ENCODE measurements around the gene C6orf136.
"Not testable (repeated sequence)": the region's sequence is repeated elsewhere in the genome, so short reads cannot be mapped to it uniquely, and the experiment has no call there.

C6orf136 gene

DNA sequence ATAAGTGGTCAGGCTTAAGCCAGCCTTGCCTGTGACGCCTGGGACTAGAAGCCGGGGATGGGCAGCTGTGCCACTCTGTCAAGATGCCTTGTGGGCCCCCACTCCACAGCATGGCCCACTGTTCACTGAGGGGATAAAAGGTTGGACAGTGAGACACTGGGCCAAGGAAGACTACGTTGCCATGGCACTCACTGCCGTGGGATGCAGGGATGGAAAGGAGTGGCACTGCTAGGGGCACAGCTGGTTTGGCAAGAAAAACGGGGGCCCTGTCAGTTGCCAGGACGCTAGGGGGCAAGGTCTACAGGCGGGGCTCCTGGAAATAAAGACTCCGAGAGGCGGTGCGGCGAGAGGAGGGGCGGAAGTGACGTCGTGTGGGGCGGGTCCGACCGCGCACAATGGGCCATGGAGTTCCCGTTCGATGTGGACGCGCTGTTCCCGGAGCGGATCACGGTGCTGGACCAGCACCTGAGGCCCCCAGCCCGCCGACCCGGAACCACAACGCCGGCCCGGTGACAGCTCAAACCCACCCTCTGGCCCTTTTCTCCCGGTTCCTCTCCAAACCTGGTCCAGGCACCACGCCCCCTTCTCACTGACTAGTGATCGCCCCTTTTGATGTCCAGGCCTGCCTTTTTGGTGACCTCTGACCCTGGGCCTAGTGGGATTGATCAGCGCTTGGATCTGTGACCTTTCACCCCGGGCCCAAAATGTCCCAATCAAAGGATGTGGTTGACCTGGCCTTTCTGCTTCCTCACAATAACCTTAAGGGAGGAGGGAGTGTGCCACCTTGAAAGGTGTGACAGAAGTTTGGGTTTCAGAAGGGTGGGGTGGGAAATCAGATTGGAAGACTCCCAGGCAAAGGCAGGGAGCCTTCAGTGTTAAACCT is 20.2 kb upstream of the C6orf136 start, which contains the start of gene ATAT1:
ATAT1 (plus strand) TSS at position 391 of the 883 bp plus-strand sequence.
- TF ChIP-seq POLR2A (IDR thresholded peaks at IDR 0.05; ENCODE audit: low read depth, low read length), result peak; percentile 70
- FAIRE-seq (no peak), DNase-seq (ENCODE audit: insufficient read length, low spot score) (peak; percentile 81)

DNA sequence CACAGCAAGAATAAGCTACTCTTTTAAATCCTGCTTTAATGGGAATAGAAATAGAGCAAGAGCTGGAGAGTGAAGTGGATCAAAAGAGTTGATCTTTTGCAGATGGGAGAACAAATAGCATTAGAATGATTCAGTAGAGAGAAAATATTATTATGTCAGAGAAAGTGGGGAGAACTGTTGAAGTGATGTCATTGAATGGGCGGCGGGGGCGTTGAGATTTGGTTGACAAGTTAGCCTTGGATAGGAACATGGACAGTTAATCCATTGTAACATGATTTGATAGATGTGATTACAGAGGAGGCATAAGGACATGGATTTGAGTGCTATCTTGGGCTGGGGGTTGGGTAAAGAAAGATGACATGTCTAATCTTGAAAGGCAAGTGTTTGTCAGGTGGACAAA is 11.1 kb upstream of the C6orf136 start:
- DNase-seq (ENCODE audit: insufficient read length, low spot score) (no peak), FAIRE-seq (no peak)
- no peak for TF ChIP-seq POLR2A (IDR thresholded peaks at IDR 0.05; ENCODE audit: low read depth, low read length)

DNA sequence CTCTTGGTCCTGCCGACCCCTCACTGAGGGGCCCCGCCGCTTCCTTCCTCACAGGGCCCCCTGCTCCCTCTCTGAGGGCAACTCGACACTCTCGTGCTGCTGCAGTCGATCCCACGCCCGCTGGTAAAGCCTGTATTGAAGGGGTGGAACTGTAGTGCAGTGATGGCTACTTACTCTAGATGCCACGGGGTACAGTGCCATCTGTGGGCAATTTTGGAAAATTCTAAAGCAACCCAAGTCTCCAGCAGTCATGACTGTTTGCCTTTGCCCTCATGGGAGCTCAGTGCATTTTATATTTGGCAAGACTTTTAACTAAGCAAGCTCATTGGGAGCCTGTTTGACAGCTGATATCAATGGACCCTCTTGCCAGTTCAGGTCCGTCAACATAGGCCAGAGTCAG is 6.5 kb upstream of the C6orf136 start:
- TF ChIP-seq POLR2A (IDR thresholded peaks at IDR 0.05; ENCODE audit: low read depth, low read length), result no peak
- FAIRE-seq, result no peak
- no peak for DNase-seq (ENCODE audit: insufficient read length, low spot score)

- TF ChIP-seq POLR2A (IDR thresholded peaks at IDR 0.05; ENCODE audit: low read depth, low read length), result no peak
- DNase-seq (ENCODE audit: insufficient read length, low spot score) (no peak), FAIRE-seq (no peak)
Measured at GRCh38 chr6:30641048-30641447, 5.9 kb upstream of the C6orf136 start.

GRCh38 chr6:30643656-30644055 is 3.3 kb upstream of the C6orf136 start:
- no peak for TF ChIP-seq POLR2A (IDR thresholded peaks at IDR 0.05; ENCODE audit: low read depth, low read length)
- FAIRE-seq (no peak), DNase-seq (ENCODE audit: insufficient read length, low spot score) (no peak)

- FAIRE-seq, result no peak
- no peak for TF ChIP-seq POLR2A (IDR thresholded peaks at IDR 0.05; ENCODE audit: low read depth, low read length)
- no peak for DNase-seq (ENCODE audit: insufficient read length, low spot score)
Measured at GRCh38 chr6:30644769-30645168, 2.2 kb upstream of the C6orf136 start.

DNA sequence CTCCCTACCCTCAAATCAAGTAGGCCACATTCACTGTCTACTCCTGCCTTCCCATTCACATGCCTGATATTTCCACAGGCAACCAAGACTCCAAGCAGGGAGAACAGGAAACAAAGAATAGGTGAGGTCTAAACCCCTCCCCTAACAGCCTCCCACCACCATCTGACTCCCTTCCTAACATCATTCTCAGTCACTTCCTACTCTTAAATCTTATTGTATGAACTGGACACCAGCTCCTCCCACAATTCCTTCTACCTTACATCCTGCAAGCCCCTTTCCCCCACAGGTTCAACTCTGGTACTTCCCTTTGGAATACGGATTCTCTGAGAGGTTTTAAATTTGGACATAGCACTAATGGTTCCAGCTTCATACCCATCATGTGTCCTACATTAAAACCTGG is 944 bp upstream of the C6orf136 start:
- TF ChIP-seq POLR2A (IDR thresholded peaks at IDR 0.05; ENCODE audit: low read depth, low read length), result no peak
- no peak for FAIRE-seq
- DNase-seq (ENCODE audit: insufficient read length, low spot score), result no peak

GRCh38 chr6:30647242-30648116 is 546 bp downstream of the C6orf136 start:
- DNase-seq (ENCODE audit: insufficient read length, low spot score), result peak; percentile 82
- peak; percentile 34; the same call in 1 of the 2 replicates for TF ChIP-seq POLR2A (IDR thresholded peaks at IDR 0.05; ENCODE audit: low read depth, low read length)
- no peak for FAIRE-seq

- no peak for DNase-seq (ENCODE audit: insufficient read length, low spot score)
- no peak for TF ChIP-seq POLR2A (IDR thresholded peaks at IDR 0.05; ENCODE audit: low read depth, low read length)
- no peak for FAIRE-seq
Measured at GRCh38 chr6:30651143-30651542, 4.2 kb downstream of the C6orf136 start.

DNA sequence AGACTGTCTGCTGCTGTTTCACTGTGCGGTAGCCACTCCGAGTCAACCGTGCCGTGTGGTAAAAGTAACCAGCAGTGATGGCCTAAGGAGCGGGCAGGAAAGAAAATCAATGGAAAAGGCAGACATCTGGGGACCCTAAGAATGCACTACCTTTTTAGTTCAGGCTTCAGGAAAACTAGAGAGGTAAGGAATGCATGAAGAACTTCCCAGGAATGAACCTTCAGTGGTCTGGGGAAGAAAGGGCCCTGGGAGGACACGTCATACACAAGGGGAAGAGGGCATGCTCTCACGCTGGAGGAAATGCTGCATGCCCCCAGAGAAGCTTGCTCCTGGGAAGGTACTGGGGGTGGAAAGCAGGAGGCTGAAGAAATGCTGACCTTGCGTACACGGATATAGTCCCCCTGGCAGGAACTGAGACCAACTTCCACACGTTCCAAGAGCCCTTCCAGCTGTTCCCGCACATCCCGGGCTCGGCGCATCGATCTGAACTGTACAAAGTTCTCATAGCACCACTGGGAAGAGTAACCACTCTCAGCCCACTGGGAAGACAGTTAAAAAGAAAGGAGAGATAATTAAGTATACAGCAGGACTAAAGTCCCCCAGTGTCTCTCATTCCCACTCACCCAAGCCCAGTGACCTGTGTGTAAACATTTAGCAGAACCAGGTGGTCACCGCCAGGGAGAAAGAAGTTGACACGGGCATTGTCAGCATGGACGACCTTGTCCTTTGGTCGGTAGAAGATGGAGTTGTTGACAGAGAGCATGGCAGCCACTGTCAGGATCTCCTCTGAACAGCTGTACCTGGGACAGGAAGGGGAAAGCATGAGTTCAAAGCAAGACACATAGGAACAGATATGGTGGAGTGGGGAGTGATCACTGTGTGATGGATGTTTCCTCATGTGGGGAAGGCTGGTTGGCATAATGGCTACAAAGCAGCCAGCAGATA is 8.1 kb downstream of the C6orf136 start:
- FAIRE-seq (no peak), DNase-seq (ENCODE audit: insufficient read length, low spot score) (no peak)
- TF ChIP-seq POLR2A (IDR thresholded peaks at IDR 0.05; ENCODE audit: low read depth, low read length), result no peak

DNA sequence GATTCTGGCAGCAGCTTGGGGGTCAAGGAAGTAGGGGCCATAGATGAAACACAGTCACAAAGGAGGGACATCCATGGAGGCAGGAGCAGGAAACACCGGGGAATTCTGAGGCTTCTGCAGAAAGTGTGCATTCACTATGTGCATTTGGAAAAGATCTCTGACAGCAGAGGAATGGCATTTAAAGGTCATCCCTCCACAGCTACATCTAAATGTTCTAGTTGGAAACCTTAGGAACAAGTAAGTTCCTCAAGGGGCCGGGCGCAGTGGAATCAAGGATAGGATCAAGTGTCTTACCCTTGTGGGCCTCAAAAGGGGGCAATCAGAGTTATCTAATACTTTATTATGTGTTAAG is 8.8 kb downstream of the C6orf136 start:
- no peak for TF ChIP-seq POLR2A (IDR thresholded peaks at IDR 0.05; ENCODE audit: low read depth, low read length)
- DNase-seq (ENCODE audit: insufficient read length, low spot score) (no peak), FAIRE-seq (no peak)

- TF ChIP-seq POLR2A (IDR thresholded peaks at IDR 0.05; ENCODE audit: low read depth, low read length), result no peak
- FAIRE-seq, result no peak
Measured at GRCh38 chr6:30656513-30656912, 9.6 kb downstream of the C6orf136 start.

DNA sequence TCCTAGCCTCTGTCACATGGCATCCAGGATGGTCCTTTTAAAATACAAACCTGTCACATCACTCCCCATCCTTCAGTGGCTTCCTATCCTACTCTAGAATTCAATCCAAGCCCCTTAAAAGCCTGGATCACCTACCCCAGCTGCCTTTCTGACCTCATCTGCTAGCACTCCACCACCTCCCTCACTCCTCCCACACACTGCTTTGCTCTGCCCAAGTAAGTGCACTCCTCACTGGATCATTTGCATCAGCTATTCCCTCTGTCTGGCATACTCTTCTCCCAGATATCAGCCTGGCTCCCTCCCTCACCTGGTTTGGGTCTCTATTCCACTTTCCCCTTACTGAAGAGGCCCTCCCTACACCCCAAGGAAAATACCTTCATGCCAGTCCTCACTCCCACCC is 10.5 kb downstream of the C6orf136 start:
- no peak for DNase-seq (ENCODE audit: insufficient read length, low spot score)
- TF ChIP-seq POLR2A (IDR thresholded peaks at IDR 0.05; ENCODE audit: low read depth, low read length), result no peak
- no peak for FAIRE-seq

More at GRCh38 chr6:30656513-30656912, 9.6 kb downstream of the C6orf136 start:
- DNase-seq (ENCODE audit: insufficient read length, low spot score), result no peak

- FAIRE-seq; DNase-seq (ENCODE audit: insufficient read length, low spot score): not testable (repeated sequence)
Measured at GRCh38 chr6:30657922-30658321, 11.0 kb downstream of the C6orf136 start.

Measured in H54 (cell line).